ELF-1 (cell line): Measurements from ENCODE around the gene RRP36.
A peak's percentile ranks its signal among the peaks of the same experiment; 100 is the strongest.

Experiments
- DNase-seq: peaks from one replicate; pipeline ENCODE4 v3.0.0-alpha.2; 2016; ENCODE audit warnings: low read depth, low spot score

The RRP36 gene

GRCh38 chr6:43062818-43063217 lies 41.4 kb downstream of the RRP36 start:
- DNase-seq = no peak

- DNase-seq = peak; percentile 60
Measured at GRCh38 chr6:43070028-43070632, 48.7 kb downstream of the RRP36 start.

DNA sequence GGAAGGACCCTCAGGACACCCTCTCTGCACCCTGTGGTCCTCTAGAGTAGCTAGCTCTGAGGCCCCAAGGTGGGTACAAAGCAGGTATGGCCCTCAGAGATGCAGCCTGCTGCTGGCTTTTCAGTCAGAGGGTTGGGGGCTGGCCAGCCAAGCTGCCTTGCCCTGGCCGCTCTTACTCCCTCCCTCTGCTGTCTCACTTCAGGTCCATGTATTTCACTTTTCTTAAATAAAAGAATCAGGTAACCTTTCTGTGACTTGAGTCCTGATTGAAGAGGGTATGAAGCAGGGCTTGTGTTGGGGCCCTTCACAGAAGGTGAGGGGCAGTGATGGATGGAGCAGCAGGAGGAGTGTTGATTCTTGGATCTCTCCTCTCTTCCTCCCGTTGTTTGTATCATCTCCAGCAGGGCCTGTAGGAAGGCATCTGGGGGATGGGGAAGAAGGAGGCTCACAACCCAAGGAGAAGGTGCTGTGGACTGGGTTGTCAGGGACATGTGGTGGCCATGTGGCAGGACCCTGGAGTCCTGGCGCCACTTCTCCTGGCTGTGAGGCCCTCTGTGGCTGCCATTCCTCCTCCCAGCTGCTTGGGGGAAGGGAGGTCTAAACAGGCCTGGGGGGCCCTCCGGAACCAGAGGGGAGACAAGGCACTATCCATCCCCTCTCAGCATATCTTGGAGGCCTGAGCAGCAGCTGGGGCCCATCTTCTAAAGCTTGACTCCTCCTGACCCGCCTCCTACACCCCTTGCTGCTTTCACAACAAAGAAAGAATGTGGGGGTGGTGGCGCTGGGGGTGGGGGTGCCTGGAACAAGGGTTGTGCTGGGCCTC lies 53.6 kb downstream of the RRP36 start:
- no peak for DNase-seq

DNA sequence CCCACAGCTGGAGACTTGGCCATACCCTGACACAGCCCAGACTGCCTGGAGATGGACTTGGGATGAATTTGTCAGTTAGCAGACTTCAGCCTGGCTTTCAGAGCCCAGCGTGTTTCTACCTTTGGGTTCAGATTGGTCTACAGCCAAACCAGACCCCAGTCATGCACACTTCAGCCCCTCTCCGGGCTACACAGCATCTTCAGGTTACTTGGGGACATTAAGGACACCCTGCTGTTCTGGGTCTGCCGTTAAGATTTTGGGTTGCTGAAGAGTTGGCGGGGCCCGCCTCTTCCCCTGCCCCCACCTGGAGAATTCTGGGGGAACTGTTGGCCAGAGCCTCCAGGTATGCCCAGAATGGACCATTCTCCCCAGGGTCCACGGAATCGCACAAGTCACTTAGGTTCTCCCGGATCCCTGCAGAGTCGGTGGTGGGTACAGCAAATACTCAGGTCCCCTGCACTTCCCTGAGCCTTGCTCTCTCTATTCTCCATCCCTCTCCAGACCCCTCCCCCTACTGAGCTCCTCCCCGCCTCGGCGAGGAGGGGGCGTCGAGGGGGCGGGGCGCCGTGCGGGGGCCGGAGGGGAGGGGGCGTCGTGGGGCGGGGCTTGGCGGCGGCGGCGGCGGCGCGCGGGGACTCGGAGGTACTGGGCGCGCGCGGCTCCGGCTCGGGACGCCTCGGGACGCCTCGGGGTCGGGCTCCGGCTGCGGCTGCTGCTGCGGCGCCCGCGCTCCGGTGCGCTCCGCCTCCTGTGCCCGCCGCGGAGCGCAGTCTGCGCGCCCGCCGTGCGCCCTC lies 54.4 kb downstream of the RRP36 start, which contains the start of gene PTK7:
TSS of gene PTK7 (plus strand) at position 645 of the 794 bp plus-strand sequence. CDS start 175 bp downstream, outside the sequence.
- peak; percentile 73 for DNase-seq

DNA sequence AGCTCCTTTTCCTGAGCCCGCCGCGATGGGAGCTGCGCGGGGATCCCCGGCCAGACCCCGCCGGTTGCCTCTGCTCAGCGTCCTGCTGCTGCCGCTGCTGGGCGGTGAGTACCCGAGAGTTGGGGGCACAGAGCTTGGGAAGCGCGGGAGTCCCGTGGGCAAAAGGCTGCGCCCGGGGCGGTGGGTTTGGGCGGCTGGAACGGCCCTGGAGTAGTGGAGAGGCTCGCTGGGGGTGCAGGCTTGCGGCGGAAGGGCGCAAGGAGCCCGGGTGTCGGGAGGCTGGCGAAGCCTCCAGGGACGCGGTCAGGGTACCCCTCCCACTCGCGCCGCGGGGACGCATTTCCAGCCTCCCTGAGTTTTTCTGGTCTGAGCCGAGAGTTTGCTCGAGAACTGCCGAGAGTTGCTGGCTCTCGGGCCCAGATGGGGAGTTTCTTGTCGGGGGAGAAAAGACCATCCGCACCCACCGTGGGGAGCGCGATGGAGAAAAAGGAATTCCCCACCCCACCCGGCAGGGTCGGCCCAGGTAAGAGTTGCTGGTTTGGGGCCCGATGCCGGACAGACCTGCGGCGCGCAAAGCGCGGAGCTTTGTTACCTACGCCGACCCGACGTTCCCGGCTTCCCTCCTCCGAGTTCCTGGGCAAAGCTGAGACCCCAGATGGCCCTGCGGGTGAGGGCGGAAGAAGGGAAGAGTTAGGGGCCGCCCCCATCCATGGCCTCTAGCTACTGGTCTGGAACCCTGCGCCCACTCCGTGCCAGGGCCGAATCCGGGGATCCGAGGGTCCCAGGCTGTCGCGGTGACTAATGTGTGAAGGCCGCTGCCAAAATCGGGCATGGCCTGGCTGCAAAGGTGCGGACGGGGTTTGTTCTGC lies 55.3 kb downstream of the RRP36 start:
- DNase-seq = peak; percentile 75

DNA sequence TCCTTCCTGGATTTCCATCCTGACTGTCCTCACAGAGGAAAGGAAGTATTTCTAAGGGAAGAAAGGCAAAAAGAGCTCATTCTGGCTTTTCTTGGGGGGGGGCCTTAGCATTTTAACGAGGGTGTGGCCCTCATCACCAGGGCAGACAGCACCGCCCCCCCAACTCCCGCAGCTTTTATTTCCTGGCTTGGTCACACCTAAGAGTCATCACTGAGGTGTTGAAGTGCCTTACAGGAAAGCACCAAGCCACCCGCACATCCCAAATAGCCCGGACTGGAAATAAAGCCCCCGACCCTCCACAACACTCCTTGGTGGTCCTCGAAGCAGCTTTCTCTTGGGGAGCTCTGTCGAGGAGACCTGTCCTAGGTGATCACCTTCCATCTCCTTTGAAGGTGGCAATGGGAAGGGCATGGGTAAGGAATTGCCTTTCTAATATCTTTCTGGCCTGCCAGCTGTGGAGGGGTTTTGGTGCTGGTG lies 55.9 kb downstream of the RRP36 start:
- DNase-seq = no peak

- DNase-seq = no peak
Measured at GRCh38 chr6:43077981-43078511, 56.6 kb downstream of the RRP36 start.

DNA sequence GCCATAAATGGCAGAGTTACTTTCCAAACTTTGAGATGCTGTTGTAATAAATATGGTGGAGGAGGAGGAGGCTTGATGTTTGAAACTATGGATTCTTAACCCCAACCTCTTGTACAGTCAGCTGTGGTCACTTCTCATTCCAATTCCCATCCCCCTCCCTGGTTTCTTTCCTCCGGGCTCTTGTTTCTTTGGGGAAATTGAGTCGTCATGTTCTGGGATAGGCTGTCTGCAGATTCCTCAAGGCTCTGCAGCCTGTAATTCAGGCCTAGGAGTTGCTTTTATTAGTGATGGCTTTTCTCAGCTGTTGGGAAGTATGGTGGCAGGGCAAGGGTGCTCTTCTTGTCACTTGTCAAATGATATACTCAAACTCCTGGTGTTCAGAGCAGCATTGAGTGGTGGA lies 57.3 kb downstream of the RRP36 start:
- DNase-seq = peak; percentile 67
